ENCODE data around the gene SMAP2.
"Not testable (repeated sequence)": the region's sequence is repeated elsewhere in the genome, so short reads cannot be mapped to it uniquely, and the experiment has no call there.

SMAP2 gene

DNA sequence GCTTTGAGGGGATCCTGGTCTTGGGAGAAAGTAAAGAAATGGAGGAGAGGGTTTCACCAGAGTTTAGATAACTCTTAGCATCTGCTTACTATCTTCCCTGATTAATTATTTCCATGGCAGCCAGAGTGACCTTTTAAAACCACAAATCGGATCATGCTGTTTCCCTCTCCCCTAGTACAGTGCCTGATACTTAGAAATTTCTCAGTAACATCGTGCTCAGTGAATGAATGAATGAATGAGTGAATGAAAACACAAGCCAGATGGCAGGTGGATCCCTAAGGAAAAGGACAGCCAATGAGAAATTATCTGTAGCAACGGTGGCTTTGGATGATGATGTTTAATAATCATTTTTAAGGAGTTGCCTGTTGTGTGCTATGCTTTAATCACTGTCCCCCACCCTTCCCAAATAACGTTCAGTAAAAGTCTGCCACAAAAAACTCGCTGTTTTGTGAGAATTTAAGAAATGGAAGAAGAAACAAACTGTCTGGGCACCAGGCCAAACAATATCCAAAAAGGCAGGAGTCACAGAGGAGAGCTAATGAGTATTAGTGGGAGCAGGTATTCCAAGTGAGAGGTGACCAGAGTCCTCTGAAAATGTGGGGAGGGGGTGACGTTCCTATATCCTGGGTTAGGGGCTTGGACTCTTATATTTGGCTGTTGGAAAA is 737 bp upstream of the SMAP2 start:
- DNase-seq: no peak

DNA sequence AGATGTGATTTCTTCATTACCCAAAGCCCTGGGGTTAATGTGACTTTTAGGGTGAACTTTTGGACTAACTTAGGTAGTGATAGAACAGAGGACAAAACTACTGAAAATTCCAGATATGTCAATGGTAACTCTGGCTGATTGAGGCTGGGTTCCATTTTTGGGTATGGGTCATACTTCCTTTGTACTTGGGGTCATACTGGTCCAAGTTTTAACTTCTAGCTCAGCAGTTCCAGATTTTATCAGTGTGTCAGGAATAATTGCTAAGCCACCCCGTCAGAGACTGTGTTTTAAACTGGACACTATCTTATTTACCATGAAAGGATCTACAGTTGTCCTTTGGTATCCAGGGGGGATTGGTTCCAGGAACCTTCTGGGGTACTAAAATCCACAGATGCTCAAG is 4.0 kb downstream of the SMAP2 start:
- DNase-seq: no peak

DNA sequence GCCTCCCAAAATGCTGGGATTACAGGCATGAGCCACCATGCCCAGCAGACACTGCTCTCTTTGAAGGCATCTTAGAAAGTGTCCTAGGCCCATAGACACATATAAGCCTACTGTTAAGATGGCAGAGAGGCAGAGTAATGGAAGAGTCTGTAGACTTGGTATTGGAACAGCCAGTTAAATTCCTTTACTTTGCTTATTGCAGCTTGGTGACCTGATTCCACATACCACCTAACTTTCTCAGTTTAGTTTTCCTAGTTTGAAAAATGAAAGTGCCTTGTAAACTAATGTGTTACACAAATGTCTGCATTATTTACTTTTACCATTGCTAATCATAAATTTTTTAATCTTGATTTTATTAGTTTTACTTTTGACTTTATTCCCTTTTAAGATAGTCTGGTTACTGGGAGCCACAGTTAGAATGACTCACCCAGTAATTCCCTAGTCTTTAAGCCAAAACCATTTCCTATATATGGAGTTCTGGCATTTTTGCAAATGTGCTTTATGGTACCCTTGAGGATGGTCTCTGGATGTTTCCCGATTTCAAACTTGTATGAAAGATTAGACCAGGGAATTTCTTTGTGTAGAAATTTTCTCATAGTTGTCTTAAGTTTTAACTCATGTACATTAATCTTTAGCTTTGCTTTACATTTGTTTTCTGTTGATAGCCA is 6.4 kb downstream of the SMAP2 start:
- no peak for DNase-seq

DNA sequence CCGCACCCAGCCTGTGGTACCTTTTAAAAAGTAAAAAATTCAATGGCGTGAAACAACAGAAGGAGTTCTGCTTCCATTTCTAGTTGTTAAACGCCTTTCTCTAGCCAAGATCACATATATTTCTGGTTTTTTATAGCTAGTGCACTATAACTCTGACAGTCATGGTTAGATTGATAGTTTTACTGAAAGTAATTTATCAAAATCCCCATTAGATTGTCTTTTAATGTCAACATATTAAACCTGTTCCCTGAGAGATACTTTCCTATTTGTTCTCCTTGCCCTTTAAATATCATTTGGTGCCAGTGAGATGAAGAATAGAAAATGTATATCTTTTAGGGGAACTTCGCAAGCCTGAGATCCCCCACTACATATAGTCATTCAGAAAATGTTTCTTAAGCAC is 7.3 kb downstream of the SMAP2 start:
- no peak for DNase-seq

DNA sequence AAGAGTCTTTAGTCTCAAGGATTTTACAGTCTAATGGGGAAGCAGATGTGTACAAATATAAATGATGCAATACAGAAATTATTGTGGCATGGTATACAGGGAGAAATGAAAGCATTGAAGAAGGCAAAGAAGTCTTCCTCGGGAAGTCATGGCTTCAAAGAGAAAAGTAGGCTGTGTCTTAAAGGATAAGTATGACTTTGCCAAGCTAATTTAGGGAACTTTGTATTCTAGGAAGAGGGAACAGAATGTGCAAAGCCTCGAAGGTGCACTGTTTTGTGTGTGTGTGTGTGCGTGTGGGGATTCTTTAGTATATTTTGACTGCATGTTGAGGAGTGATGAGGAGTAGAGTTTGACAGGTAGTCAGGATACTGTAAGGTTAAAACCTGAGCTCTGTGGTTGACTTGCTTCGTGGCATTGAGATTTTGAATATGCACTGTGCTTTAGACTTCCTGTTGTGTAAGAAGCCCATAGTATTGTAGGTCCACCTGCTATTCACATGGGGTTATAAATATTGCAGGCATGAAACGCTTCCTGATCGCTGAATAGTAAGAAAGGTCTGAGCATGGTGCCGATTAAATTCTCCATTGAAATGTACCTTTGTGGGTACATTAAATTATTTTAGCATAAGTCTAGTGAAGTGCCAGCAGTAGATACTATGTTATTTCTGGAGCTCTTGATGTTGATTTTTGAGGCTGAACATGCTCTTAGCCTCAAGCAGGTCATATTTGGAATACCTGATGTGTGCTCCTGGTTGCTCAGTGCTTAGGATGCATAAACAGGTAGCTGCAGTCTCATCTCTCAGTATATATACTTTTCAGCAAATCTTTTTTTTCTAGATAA is 8.0 kb downstream of the SMAP2 start:
- DNase-seq: peak; percentile 36 to 53

DNA sequence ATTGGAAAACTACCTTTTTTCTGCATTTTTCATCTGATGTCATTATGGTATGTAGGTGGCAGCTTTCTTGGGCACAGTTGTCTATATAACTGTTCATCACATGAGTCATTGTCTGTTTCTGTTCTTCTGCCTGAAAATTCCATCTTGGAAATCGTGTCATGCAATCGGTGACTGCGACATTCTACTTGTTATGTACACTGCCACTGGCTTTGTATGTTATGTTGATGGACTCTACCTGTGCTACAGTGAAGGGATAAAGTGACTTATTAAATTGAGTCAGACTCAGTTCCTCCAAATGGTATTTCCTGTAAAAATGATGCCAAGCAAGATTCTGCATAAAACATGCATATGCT is 8.6 kb downstream of the SMAP2 start:
- DNase-seq: no peak

DNA sequence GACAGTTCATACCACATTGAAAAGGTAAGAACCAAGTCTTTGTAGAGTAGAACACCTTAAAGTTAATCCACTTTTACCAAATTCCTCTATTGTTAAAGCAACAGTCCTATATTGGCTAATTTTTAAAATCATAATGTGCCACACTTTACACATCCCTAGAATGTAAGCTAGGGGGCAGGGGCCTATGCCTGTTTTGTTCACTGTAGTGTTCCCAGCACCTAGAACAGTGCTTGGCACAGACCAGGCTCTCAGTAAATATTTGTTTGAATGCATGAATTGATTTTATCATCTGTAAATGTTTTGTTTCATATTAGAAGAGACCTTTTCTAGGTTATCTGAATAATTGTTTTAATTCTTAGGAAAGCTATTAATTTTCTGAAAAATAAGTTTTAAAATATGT is 9.1 kb downstream of the SMAP2 start:
- DNase-seq: no peak

DNA sequence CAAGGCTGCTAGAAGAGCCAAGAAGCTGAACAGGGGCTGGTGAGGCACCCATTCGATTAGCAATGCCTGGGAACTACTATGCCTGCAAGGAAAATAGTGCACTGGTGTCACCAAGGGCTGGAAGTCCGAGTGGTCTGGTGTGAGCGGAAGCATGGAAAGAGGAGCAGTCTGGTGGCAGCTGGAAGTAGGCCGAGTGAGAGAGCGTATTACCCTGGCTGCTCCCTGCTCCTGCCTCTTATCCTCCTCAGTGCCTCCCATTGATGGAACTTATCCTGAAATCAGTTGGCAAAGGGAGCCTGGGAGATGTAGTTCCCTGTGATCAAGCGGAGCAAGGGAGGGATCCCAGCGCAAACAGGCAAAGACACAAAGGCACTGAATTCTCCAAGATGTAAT is 9.6 kb downstream of the SMAP2 start:
- DNase-seq: no peak

DNA sequence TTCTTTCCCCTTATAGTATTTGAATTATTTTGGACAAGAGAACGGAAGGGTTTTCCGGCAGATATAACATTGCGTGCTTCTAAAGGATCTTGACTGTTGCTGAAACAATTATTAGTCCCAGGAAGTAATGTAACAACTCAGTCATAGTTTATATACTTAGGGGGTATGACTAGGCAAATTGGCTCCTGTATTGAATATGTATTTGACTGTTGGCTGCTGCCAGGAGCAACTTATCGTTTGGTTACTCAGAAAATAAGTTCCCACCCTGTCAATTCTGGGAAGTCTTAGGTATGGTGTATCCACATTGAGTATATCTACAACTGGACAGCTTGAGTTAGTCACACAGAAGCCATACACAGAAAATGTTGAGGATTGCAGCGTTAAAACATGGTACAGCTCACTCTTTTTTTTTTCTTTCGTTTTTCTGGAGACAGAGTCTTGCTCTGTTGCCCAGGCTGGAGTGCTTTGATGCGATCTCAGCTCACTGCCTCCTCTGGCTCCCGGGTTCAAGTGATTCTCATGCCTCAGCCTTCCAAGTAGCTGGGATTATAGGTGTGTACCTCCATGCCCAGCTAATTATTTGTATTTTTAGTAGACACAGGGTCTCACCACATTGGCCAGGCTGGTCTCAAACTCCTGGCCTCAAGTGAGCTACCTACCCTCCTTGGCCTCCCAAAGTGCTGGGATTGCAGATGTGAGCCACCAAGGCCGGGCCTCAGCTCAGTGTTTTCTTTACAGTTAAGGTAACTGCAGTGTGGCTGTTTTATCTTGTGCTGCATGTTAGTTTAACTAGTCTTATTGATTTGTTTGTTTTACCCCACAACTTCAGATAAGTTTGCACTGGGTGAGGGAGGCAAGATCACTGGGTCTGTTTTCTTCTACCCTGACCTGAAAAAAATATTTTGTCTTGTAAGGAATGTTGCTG is 10.2 kb downstream of the SMAP2 start:
- DNase-seq: no peak

DNA sequence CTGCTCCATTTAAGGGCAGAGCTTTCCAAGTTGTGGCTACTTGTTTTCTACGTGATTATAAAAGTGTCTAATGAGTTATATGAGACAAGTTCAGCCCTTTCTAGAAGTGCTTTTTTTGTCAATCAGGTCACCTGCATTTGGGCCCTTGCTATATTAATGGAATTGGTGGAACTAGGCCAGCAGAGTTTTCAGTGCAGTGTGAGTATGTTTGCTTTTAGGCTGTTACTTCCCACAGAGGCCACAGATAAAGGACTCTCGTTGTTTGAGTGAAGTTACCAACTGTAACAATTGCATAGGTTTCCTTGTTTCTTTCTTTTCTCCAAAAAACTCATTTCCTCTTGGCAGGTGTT is 10.9 kb downstream of the SMAP2 start:
- DNase-seq: no peak

DNA sequence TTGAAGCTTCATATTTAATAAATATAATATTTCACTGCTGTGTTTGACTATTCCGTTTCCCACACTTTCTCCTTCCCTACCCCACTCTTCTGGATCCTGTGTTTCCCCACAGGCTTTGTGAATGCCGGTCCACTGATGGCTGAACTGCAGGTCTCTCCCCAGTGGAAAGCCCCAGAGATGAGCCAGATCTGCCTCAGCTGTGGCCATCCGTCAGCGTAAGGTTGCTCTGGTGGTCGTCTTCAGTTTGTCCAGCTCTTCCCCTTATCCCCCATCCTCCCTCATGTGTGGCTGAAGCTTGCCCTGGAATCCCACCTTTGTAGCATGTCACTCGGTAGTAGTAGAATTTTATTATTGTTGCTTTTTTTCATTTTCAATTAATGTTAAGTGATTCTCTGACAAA is 11.4 kb downstream of the SMAP2 start:
- no peak for DNase-seq

DNA sequence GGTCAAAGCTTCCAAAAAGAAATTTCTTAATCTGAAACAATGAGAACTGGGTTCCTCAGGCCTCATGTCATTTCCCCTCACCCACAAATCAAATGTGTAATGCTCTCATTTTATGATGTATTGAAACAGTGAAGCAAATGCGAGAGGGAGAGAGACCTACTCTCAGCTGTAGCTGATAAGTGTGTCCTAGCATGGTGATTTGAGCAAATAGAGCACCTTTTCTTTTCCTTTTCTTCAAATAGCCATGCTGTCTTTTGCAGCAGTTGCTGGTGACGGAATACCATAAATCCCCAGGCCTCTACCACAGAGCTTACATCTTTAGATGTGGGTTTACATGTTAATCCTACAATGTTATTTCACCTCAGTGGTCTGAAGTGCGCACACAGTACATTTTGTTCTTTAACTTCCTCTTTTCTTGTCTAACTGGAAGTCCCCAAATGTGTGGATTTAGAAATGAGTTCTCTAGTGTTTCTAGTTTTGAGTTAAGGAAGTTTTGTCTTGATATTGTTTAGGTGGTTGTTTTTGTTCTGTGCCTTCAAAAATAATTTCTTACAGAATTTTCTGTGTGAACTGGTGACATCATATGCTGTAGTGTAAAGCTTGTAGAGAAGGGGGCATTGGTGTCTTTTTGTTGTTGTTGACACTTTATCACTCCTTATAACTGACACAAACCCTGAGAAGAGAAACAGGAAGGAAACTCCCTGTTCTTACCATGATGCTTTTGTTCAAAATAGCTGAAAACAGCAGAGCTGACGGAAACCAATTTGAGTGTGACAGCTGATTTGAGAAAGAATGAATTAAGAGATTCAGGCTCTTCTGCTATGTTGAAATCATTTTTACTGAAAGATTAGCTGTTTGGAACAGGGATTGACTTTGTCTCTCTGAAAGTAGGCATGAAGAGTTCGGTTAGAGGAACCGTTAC is 12.2 kb downstream of the SMAP2 start:
- peak; percentile 85 for DNase-seq

DNA sequence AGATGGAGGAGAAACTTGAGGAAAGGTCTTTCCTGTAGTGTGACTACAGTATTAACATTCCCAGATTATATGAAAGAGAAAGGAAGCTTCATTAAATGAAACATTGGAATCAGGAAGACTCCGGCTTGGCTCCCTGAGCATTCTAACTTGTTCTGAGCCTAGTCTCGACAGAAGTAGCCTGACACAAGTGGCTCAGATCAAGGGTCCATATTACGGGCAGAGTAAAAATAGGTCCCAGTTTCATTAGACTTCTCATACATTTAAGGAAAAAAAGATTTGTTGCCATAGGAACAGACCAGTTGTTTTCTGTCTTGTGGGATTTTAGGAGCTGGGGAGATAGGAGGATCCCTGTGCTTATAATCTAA is 12.8 kb downstream of the SMAP2 start:
- DNase-seq: no peak

DNA sequence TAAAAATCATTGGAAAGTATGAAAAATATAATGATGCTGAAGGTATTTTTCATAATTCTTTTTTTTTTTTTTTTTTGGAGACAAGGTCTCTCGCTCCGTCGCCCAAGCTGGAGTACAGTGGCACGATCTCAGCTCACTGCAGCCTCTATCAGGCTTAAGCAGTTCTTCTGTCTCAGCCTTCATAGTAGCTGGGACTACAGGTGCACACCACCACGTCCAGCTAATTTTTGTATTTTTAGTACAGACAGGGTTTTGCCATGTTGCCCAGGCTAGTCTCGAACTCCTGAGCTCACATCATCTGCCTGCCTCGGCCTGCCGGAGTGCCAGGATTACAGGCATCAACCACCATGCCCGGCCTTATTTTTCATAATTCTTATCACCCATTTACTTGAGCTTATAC is 13.3 kb downstream of the SMAP2 start:
- DNase-seq: no peak

DNA sequence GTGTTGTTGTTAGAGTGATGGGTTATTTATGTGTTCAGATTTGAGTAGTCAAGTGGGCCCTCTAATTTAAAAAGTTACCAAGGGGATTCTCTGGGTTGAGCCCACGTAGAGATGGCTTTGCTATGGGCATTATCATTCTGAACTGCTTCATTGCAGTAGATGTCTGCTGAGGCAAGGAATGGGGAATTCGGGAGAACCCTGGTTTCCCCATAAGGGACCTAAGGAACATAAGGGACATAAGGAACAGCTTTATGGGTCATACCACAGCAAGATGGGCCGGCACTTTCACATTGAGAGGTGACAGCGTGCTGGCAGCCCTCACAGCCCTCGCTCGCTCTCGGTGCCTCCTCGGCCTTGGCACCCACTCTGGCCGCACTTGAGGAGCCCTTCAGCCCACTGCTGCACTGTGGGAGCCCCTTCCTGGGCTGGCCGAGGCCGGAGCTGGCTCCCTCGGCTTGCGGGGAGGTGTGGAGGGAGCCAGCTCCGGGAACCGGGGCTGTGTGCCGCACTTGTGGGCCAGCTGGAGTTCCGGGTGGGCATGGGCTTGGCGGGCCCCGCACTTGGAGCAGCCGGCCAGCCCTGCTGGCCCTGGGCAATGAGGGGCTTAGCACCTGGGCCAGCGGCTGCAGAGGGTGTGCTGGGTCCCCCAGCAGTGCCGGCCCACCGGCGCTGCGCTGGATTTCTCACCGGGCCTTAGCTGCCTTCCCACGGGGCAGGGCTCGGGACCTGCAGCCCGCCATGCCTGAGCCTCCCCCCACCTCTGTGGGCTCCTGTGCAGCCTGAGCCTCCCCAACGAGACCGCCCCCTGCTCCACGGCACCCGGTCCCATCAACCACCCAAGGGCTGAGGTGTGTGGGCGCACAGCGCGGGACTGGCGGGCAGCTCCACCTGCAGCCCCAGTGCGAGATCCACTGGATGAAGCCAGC is 14.1 kb downstream of the SMAP2 start:
- not testable (repeated sequence) for DNase-seq

DNA sequence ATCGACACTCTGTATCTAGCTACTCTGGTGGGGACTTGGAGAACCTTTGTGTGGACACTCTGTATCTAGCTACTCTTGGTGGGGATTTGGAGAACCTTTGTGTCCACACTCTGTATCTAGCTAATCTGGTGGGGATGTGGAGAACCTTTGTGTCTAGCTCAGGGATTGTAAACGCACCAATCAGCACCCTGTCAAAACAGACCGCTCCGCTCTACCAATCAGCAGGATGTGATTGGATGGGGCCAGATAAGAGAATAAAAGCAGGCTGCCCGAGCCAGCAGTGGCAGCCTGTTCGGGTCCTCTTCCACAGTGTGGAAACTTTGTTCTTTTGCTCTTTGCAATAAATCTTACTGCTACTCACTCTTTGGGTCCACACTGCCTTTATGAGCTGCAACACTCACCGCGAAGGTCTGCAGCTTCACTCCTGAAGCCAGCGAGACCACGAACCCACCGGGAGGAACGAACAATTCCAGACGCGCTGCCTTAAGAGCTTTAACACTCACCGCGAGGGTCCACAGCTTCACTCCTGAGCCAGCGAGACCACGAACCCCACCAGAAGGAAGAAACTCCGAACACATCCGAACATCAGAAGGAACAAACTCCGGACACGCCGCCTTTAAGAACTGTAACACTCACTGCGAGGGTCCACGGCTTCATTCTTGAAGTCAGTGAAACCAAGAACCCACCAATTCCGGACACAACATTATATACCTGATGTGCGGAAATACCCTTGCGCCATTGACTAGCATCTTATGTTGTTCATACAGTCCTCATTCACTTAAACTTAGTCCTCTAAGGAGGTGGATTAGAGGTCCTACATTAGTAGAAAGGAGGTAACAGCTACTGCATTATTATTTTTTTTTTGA is 15.2 kb downstream of the SMAP2 start:
- DNase-seq: not testable (repeated sequence)

DNA sequence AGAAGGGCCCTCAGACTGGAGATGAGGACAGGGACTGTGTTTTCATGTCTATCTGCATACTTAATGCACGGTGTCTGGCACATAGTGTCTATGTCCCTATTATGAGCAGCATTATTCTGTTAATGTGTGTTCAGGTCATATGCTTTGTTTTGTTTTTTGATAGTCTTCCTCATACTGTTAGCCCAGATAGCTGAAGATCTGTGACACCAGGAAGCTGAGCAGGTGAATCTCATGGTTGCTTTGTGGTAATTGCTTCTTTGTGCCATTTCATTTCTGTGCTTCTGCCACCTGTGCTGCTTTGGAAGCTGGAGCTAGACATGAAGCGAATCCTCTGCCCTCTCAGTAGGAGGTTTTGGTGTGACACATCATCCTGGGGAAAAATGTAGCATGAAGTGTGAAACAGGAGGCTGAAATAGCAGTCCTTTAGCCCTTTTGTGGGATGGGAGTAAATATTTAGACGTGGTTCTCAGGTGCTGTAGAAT is 15.8 kb downstream of the SMAP2 start:
- no peak for DNase-seq

DNA sequence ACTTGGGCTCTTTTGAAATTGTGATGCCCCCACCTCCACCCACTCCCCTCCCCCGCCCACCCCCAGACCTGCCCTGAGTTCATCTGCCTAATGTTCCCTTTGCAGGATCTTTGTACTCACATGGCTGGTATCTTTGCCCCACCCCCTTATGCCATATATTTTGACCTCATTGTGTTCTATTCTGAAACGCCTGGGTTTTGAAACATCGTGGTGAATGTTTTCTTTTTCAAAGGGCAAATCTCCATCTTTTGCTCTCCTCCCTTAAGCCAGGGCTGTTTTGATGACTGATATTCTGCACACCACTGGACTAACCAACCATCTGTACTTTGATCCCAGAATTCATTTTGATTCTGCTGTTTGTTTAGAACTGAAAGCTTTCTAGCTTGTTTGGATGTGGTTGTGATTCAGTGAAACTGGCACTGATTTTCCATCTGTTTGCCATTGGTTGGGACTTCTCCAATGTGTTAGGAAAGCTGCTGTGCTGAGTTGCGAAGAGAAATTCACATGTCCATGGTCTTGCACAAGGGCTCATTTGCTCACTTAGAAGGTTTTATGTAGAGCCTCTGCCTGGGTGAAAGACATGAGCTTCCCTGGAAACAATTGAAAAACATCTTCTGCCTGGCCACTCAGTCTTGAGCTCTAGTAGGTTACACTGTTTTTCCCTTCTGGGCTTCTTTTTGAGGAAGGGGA is 16.5 kb downstream of the SMAP2 start:
- DNase-seq: no peak

DNA sequence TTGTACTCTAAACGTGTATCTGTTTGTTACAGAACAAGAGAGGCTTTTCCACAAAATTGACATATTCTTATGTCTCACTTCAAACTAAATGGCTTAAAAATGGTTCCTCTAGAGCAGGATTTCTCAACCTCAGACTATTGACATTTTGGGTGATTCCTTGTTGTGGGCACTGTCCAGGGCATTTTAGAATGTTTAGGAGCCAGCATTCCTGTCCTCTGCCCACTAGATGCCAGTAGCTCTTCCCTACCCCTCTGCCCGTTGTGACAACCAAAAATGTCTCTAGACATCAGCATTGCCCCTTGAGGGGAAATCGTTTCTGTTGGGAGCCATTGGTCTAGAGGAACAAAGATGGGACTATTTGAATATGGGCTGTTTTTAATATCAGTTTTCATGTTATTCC is 17.3 kb downstream of the SMAP2 start:
- no peak for DNase-seq
